GM12874 (cell line): ENCODE data around the gene FBLN5.

Experiments
- CTCF ChIP-seq: IDR thresholded peaks from 2 replicates; pipeline ENCODE4 v1.5.1; 2011; ENCODE audit warnings: low read depth, mild to moderate bottlenecking, control low read depth, low read length, moderate library complexity; ENCODE audit not compliant: insufficient read depth

FBLN5 gene

GRCh38 chr14:91831337-91831736, 116.2 kb downstream of the FBLN5 start:
- no peak for TF ChIP-seq CTCF

- no peak for TF ChIP-seq CTCF
These were observed 116.7 kb downstream of the FBLN5 start for GRCh38 chr14:91830777-91831176.

GRCh38 chr14:91829511-91829910, 118.0 kb downstream of the FBLN5 start:
- no peak for TF ChIP-seq CTCF

GRCh38 chr14:91827746-91828145, 119.7 kb downstream of the FBLN5 start:
- no peak for TF ChIP-seq CTCF
